ENCODE measurements around the gene GFI1.
A peak's percentile ranks its signal among the peaks of the same experiment; 100 is the strongest.

The GFI1 gene

DNA sequence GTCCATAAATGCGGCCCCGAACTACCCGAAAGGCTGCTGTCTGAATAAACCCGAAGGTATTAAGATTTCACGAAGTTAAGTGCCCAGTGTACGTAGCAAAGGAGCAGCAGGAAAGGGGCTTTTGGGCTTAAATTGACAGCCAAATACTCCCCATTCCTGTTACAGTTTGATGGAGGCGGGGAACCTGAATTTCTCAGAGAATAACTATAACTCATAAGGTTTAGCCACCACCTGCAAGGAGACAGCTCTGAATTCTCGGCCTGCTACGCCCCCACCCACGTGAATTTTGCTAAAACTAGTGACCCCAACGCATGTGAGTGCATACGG lies 5.2 kb downstream of the GFI1 start:
- Histone ChIP-seq H3K36me3 (ENCODE audit: control insufficient read depth in 2 of 2, insufficient read depth in 2 of 2, low read length in 2 of 2) (peaks cover 0 to 6% of the 10 kb centered on the region in 2 donors), H3K4me3 (ENCODE audit: low read length in 2 of 2) (peak overlapping the region; percentile 64 to 76), H3K9ac (ENCODE audit: low read depth in 1 of 2, low read length in 2 of 2) (no peak overlapping the region), H3K27ac (ENCODE audit: low read depth in 2 of 2, low read length in 2 of 2) (no peak overlapping the region), H3K4me1 (ENCODE audit: control insufficient read depth in 2 of 2, insufficient read depth in 2 of 2, low read length in 2 of 2) (peaks cover 24 to 30% of the 10 kb centered on the region in 2 donors), H3K27me3 (ENCODE audit: control insufficient read depth in 2 of 2, insufficient read depth in 2 of 2, low read length in 2 of 2) (peaks cover 19 to 30% of the 10 kb centered on the region in 2 donors), H3K9me3 (ENCODE audit: control insufficient read depth in 2 of 2, low read length in 2 of 2) (no peaks in the 10 kb centered on the region)

DNA sequence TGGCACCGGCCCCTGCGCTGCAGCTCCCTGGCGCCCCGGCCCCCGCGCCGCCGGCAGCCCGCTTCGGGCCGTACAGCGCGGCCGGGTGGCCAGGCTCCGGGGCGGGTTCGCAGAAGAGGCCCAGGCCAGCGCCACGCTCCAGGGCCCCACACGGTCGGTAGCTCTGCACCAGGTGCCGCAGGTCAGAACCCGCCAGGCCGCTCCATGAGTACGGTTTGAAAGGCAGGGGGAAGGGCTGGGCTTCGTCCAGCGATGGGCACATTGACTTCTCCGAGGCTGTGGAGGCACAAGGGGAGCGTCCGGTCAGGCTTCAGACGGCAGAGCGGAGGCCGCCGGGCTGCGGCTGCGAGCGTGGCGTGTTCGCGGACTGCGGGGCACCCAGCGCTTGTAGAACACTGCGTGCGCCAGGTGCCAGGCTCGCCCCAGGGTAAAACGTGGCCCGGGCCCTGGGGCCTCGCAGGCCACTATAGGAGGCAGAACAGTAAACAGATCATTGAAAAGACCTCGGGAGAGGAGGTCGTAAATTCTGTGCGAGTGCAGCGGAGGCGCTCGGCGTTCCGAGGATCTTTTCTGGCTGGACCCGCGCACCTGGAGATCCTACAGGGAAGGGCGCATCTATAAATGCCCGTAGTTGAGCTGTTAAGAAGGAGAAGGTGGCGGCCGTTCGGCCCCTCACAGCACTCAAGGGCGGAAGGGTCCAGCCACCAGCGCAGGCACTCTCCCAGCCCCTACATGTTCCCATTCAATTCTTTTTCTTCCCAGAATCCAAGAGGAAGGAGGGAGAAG lies 5.7 kb downstream of the GFI1 start:
- Histone ChIP-seq H3K27me3 (ENCODE audit: control insufficient read depth in 2 of 2, insufficient read depth in 2 of 2, low read length in 2 of 2) (peaks cover 19 to 30% of the 10 kb centered on the region in 2 donors), H3K4me1 (ENCODE audit: control insufficient read depth in 2 of 2, insufficient read depth in 2 of 2, low read length in 2 of 2) (peaks cover 22 to 29% of the 10 kb centered on the region in 2 donors), H3K36me3 (ENCODE audit: control insufficient read depth in 2 of 2, insufficient read depth in 2 of 2, low read length in 2 of 2) (peaks cover 0 to 6% of the 10 kb centered on the region in 2 donors), H3K9me3 (ENCODE audit: control insufficient read depth in 2 of 2, low read length in 2 of 2) (no peaks in the 10 kb centered on the region), H3K27ac (ENCODE audit: low read depth in 2 of 2, low read length in 2 of 2) (no peak overlapping the region), H3K9ac (ENCODE audit: low read depth in 1 of 2, low read length in 2 of 2) (no peak overlapping the region), H3K4me3 (ENCODE audit: low read length in 2 of 2) (peak overlapping the region; percentile 64 to 76)

DNA sequence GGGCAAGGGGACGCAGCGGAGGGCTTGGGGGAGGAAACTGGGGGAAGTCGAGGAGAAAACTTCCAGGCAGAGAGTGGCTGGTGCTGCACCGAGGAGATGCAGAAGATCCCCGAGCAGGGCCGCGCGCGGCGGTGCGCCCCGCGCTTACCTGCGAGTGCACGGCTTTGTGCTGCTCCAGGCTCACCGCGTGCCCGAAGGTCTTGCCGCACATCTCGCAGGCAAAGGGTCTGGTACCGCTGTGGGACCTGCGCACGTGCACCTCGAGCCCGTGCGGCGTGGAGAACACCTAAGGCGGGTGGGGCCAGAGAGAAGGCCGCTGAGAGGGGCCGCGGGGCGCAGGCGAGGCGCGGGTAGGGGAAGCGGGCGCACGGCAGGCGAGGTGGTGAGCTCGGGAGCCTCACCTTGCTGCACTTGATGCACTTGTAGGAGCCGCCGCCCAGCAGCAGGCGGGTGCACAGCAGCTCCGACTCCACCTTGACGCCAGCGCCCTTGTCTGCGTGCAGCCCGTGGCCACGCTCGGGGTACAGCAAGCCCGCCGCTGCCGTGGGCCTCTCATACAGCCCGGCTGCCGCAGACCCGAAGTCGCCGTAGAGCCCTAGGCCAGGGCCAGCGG lies 6.4 kb downstream of the GFI1 start:
- no peak overlapping the region for H3K4me3 ChIP-seq (ENCODE audit: low read length in 2 of 2)
- peaks cover 0 to 6% of the 10 kb centered on the region in 2 donors for H3K36me3 ChIP-seq (ENCODE audit: control insufficient read depth in 2 of 2, insufficient read depth in 2 of 2, low read length in 2 of 2)
- H3K27ac ChIP-seq (ENCODE audit: low read depth in 2 of 2, low read length in 2 of 2), result no peak overlapping the region
- H3K27me3 ChIP-seq (ENCODE audit: control insufficient read depth in 2 of 2, insufficient read depth in 2 of 2, low read length in 2 of 2), result peaks cover 19 to 26% of the 10 kb centered on the region in 2 donors
- H3K9ac ChIP-seq (ENCODE audit: low read depth in 1 of 2, low read length in 2 of 2), result no peak overlapping the region
- no peaks in the 10 kb centered on the region for H3K9me3 ChIP-seq (ENCODE audit: control insufficient read depth in 2 of 2, low read length in 2 of 2)
- H3K4me1 ChIP-seq (ENCODE audit: control insufficient read depth in 2 of 2, insufficient read depth in 2 of 2, low read length in 2 of 2), result peaks cover 15 to 22% of the 10 kb centered on the region in 2 donors

DNA sequence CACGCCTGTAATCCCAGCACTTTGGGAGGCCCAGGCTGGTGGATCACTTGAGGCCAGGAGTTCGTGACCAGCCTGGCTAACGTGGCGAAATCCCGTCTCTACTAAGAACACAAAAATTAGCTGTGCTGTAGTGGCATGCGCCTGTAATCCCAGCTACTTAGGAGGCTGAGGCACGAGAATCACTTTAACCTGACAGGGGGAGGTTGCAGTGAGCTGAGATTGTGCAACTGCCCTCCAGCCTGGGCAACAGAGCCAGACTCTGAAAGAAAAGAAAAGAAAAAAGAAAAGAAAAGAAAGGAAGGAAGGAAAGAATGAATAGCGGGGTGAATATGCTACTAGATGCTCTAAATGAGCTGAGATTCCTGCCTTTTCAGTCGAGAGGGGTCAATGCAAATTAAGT lies 7.1 kb downstream of the GFI1 start:
- no peak overlapping the region for H3K27ac ChIP-seq (ENCODE audit: low read depth in 2 of 2, low read length in 2 of 2)
- H3K9ac ChIP-seq (ENCODE audit: low read depth in 1 of 2, low read length in 2 of 2), result no peak overlapping the region
- peaks cover 4 to 6% of the 10 kb centered on the region in 2 donors for H3K36me3 ChIP-seq (ENCODE audit: control insufficient read depth in 2 of 2, insufficient read depth in 2 of 2, low read length in 2 of 2)
- peaks cover 11 to 19% of the 10 kb centered on the region in 2 donors for H3K4me1 ChIP-seq (ENCODE audit: control insufficient read depth in 2 of 2, insufficient read depth in 2 of 2, low read length in 2 of 2)
- H3K9me3 ChIP-seq (ENCODE audit: control insufficient read depth in 2 of 2, low read length in 2 of 2), result no peaks in the 10 kb centered on the region
- no peak overlapping the region for H3K4me3 ChIP-seq (ENCODE audit: low read length in 2 of 2)
- peaks cover 13 to 19% of the 10 kb centered on the region in 2 donors for H3K27me3 ChIP-seq (ENCODE audit: control insufficient read depth in 2 of 2, insufficient read depth in 2 of 2, low read length in 2 of 2)

DNA sequence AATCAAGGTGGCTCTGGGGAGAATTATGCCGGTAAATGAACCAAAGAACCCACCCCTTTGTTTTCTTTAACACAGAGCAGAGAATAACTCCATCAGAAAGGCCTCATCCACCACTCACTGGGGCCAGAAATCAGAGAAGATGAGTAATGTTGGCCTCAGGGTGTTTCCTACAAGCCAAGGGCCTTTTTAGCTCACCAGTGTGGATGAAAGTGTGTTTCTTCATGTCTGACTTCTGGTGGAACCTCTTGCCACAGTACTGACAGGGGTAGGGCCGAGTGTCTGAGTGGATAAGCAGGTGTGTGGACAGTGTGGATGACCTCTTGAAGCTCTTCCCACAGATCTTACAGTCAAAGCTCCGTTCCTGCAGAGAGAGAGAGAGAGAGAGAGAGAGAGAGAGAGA lies 8.3 kb downstream of the GFI1 start:
- Histone ChIP-seq H3K4me1 (ENCODE audit: control insufficient read depth in 2 of 2, insufficient read depth in 2 of 2, low read length in 2 of 2) (peaks cover under 1 to 17% of the 10 kb centered on the region in 2 donors), H3K27ac (ENCODE audit: low read depth in 2 of 2, low read length in 2 of 2) (no peak overlapping the region), H3K9ac (ENCODE audit: low read depth in 1 of 2, low read length in 2 of 2) (no peak overlapping the region), H3K27me3 (ENCODE audit: control insufficient read depth in 2 of 2, insufficient read depth in 2 of 2, low read length in 2 of 2) (peaks cover 11 to 13% of the 10 kb centered on the region in 2 donors), H3K9me3 (ENCODE audit: control insufficient read depth in 2 of 2, low read length in 2 of 2) (no peaks in the 10 kb centered on the region), H3K36me3 (ENCODE audit: control insufficient read depth in 2 of 2, insufficient read depth in 2 of 2, low read length in 2 of 2) (peaks cover 4 to 8% of the 10 kb centered on the region in 2 donors), H3K4me3 (ENCODE audit: low read length in 2 of 2) (no peak overlapping the region)

DNA sequence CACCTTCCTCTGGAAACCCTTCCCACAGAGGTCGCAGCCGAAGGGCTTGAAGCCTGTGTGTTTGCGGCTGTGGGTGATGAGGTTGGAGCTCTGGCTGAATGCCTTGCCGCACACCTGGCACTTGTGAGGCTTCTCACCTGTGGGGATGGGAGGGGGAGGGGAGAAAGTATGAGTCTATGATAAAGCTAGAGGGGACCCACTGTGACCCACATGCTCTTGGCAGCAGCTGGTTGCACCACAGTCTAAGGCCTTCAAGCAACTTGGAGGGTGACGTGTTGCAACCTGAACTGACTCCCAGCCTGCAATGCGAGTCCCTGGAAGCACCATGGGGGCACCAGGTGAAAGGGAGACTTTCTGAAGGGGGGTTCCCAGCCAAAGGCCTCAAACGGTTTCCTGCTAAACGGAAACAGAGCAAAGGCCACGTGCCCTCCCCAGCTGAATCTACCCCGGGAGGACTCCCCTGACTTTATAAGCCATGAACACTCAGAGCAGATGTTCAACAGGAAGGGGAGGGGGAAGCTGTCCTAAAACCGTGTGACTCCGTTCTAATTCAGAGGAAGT lies 10.6 kb downstream of the GFI1 start:
- Histone ChIP-seq H3K4me1 (ENCODE audit: control insufficient read depth in 2 of 2, insufficient read depth in 2 of 2, low read length in 2 of 2) (peaks cover 0 to 3% of the 10 kb centered on the region in 2 donors), H3K27me3 (ENCODE audit: control insufficient read depth in 2 of 2, insufficient read depth in 2 of 2, low read length in 2 of 2) (peaks cover 3 to 8% of the 10 kb centered on the region in 2 donors), H3K36me3 (ENCODE audit: control insufficient read depth in 2 of 2, insufficient read depth in 2 of 2, low read length in 2 of 2) (peaks cover 4 to 8% of the 10 kb centered on the region in 2 donors), H3K4me3 (ENCODE audit: low read length in 2 of 2) (no peak overlapping the region), H3K9me3 (ENCODE audit: control insufficient read depth in 2 of 2, low read length in 2 of 2) (no peaks in the 10 kb centered on the region), H3K27ac (ENCODE audit: low read depth in 2 of 2, low read length in 2 of 2) (no peak overlapping the region), H3K9ac (ENCODE audit: low read depth in 1 of 2, low read length in 2 of 2) (no peak overlapping the region)

DNA sequence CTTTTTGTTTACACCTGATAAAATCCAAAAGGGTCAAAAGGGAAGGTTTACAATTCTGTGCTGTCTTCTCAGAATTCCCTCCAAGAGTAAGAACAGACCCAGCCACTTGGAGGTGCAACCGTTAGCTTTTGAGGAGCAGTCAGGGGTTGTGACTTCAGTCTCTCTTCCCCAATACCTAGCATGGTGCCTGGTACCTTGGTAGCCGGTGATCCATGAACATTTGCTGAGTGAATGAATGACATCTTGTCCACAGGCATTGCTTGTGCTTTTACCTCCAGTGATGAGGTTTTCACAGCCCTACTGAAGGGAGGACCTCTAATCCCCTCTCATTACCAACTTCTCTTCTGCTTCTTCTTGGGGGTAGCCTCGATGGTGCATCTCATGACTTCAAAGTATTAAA lies 11.7 kb downstream of the GFI1 start:
- H3K27ac ChIP-seq (ENCODE audit: low read depth in 2 of 2, low read length in 2 of 2), result no peak overlapping the region
- H3K36me3 ChIP-seq (ENCODE audit: control insufficient read depth in 2 of 2, insufficient read depth in 2 of 2, low read length in 2 of 2), result peaks cover 4 to 6% of the 10 kb centered on the region in 2 donors
- H3K9me3 ChIP-seq (ENCODE audit: control insufficient read depth in 2 of 2, low read length in 2 of 2), result no peaks in the 10 kb centered on the region
- no peak overlapping the region for H3K9ac ChIP-seq (ENCODE audit: low read depth in 1 of 2, low read length in 2 of 2)
- H3K4me1 ChIP-seq (ENCODE audit: control insufficient read depth in 2 of 2, insufficient read depth in 2 of 2, low read length in 2 of 2), result no peaks in the 10 kb centered on the region
- no peak overlapping the region for H3K4me3 ChIP-seq (ENCODE audit: low read length in 2 of 2)
- peaks cover 3% of the 10 kb centered on the region in 2 donors for H3K27me3 ChIP-seq (ENCODE audit: control insufficient read depth in 2 of 2, insufficient read depth in 2 of 2, low read length in 2 of 2)

DNA sequence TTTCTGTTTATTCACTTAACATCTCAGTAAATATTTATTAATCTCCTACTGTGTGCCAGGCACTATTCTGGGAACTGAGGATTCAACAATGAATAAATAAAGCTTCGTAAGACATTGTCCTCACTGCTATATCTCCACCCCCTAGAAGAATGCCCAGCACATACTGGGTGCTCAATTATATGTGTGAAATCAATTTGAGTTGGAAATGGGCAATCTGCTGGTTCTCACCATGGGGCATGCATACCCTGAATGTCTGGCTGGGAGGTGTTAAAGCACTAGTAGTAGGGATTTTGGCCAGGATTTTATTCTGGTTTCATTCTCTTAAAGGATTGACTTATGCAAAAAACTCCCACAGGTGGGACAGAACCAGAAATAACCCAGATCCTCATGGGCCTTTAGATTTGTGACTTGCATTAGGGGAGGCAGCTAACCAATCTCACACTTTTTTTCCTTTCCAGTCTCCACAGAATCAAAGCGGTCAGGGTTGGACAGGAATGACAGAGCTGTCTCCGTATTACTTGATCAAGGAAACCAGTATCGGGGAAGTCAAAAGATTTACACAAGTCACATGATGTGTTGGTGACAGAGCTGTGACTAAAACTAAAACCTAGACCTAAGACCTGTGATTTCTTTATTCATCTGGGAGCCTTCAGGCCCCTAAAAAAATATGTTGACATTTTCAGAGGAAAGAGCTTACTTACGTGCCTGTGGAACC lies 12.8 kb downstream of the GFI1 start:
- Histone ChIP-seq H3K9me3 (ENCODE audit: control insufficient read depth in 2 of 2, low read length in 2 of 2) (no peaks in the 10 kb centered on the region), H3K4me3 (ENCODE audit: low read length in 2 of 2) (no peak overlapping the region), H3K9ac (ENCODE audit: low read depth in 1 of 2, low read length in 2 of 2) (no peak overlapping the region), H3K36me3 (ENCODE audit: control insufficient read depth in 2 of 2, insufficient read depth in 2 of 2, low read length in 2 of 2) (peaks cover 4 to 5% of the 10 kb centered on the region in 2 donors), H3K27me3 (ENCODE audit: control insufficient read depth in 2 of 2, insufficient read depth in 2 of 2, low read length in 2 of 2) (peaks cover under 1 to 3% of the 10 kb centered on the region in 2 donors), H3K27ac (ENCODE audit: low read depth in 2 of 2, low read length in 2 of 2) (no peak overlapping the region), H3K4me1 (ENCODE audit: control insufficient read depth in 2 of 2, insufficient read depth in 2 of 2, low read length in 2 of 2) (no peaks in the 10 kb centered on the region)

DNA sequence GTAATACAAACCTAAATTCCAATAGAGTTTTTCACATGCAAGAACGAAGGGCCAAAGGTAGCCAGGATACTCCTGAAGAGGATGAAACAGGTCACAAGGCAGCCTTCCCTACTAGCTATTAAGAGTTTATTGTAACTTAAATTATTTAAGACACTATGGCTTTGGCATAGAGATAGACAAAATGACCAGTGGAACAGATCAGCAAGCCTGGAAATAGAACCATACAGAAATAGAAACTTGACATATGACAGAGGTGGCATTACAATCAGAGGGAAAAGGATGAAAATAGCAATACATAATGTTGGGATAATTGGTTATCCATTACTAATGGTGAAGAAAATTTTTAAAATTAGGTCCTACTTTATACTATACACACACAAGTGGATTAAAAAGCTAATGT lies 16.5 kb downstream of the GFI1 start:
- Histone ChIP-seq H3K4me3 (ENCODE audit: low read length in 2 of 2) (no peak overlapping the region), H3K4me1 (ENCODE audit: control insufficient read depth in 2 of 2, insufficient read depth in 2 of 2, low read length in 2 of 2) (no peaks in the 10 kb centered on the region), H3K27me3 (ENCODE audit: control insufficient read depth in 2 of 2, insufficient read depth in 2 of 2, low read length in 2 of 2) (no peaks in the 10 kb centered on the region), H3K9ac (ENCODE audit: low read depth in 1 of 2, low read length in 2 of 2) (no peak overlapping the region), H3K36me3 (ENCODE audit: control insufficient read depth in 2 of 2, insufficient read depth in 2 of 2, low read length in 2 of 2) (peaks cover 1 to 4% of the 10 kb centered on the region in 2 donors), H3K27ac (ENCODE audit: low read depth in 2 of 2, low read length in 2 of 2) (no peak overlapping the region), H3K9me3 (ENCODE audit: control insufficient read depth in 2 of 2, low read length in 2 of 2) (no peaks in the 10 kb centered on the region)
